OCI-LY1 (cell line): ENCODE measurements around the gene SCN5A.

Source experiments
- H2AFZ ChIP-seq: fragments of 200-600 bp; sonication (generic), shearing (Covaris generic); 2 replicates; pipeline ENCODE4 v1.6.0; 2014; ENCODE audit warnings: antibody characterized with exemption, mild to moderate bottlenecking, low read length
- H3F3A ChIP-seq: fragments of 200-600 bp; sonication (generic), shearing (Covaris generic); 2 replicates; pipeline ENCODE4 v1.6.0; 2014; ENCODE audit warnings: mild to moderate bottlenecking, antibody characterized with exemption, low read length, moderate library complexity; ENCODE audit not compliant: insufficient read depth
- H3K27ac ChIP-seq: fragments of 200-600 bp; sonication (generic); 2 replicates; pipeline ENCODE4 v1.5.1; 2014; ENCODE audit warnings: low read length, mixed run types, mild to moderate bottlenecking, low read depth; ENCODE audit not compliant: poor library complexity, severe bottlenecking
- H3K27me3 ChIP-seq: fragments of 200-600 bp; sonication (generic); 2 replicates; pipeline ENCODE4 v1.6.0; 2014; ENCODE audit warnings: antibody characterized with exemption, mild to moderate bottlenecking, low read length, moderate library complexity; ENCODE audit not compliant: insufficient read depth
- H3K36me3 ChIP-seq: fragments of 200-600 bp; sonication (generic); 2 replicates; pipeline ENCODE4 v1.6.1; 2014; ENCODE audit warnings: mild to moderate bottlenecking, antibody characterized with exemption, low read length, moderate library complexity, mixed read lengths; ENCODE audit not compliant: insufficient read depth
- H3K4me1 ChIP-seq: fragments of 200-600 bp; sonication (generic); 2 replicates; pipeline ENCODE4 v1.5.1; 2014; ENCODE audit warnings: mild to moderate bottlenecking, low read length, moderate library complexity; ENCODE audit not compliant: insufficient read depth, severe bottlenecking
- H3K4me2 ChIP-seq: fragments of 200-600 bp; sonication (generic), shearing (Covaris generic); 2 replicates; pipeline ENCODE4 v1.6.1; 2014; ENCODE audit warnings: low read length
- H3K4me3 ChIP-seq: fragments of 200-600 bp; sonication (generic); 2 replicates; pipeline ENCODE4 v1.5.1; 2014; ENCODE audit warnings: low read length, low read depth, mild to moderate bottlenecking, mixed read lengths; ENCODE audit not compliant: poor library complexity, severe bottlenecking
- H3K79me2 ChIP-seq: fragments of 200-600 bp; shearing (Covaris generic); 2 replicates; pipeline ENCODE4 v1.6.1; 2016; ENCODE audit warnings: mixed run types, low read length, mixed read lengths; ENCODE audit not compliant: insufficient read depth
- H3K9ac ChIP-seq: fragments of 200-600 bp; sonication (generic), shearing (Covaris generic); 2 replicates; pipeline ENCODE4 v1.6.1; 2014; ENCODE audit warnings: mild to moderate bottlenecking, low read length, mixed read lengths
- H3K9me2 ChIP-seq: fragments of 200-600 bp; sonication (generic), shearing (Covaris generic); 2 replicates; pipeline ENCODE4 v1.6.1; 2014; ENCODE audit warnings: low read depth, mild to moderate bottlenecking, low read length, mixed read lengths
- H3K9me3 ChIP-seq: fragments of 200-600 bp; shearing (Covaris generic); 2 replicates; pipeline ENCODE4 v1.6.1; 2014; ENCODE audit warnings: low read length, mixed read lengths
- H4K20me1 ChIP-seq: fragments of 200-600 bp; sonication (generic), shearing (Covaris generic); 2 replicates; pipeline ENCODE4 v1.6.0; 2016; ENCODE audit warnings: mild to moderate bottlenecking, low read length; ENCODE audit not compliant: insufficient read depth
- EZH2 ChIP-seq: fragments of 200-600 bp; sonication (generic), shearing (Covaris generic); IDR thresholded peaks from 2 replicates; pipeline ENCODE4 v1.8.0; 2017; ENCODE audit warnings: borderline replicate concordance, mixed run types, mild to moderate bottlenecking, antibody characterized with exemption, low read length, moderate library complexity, mixed read lengths
- TF ChIP-seq, protein P1 (sequence below): fragments of 200-600 bp; sonication (generic), shearing (Covaris generic); IDR thresholded peaks from 2 replicates; pipeline ENCODE4 v1.5.1; 2017; ENCODE audit warnings: mild to moderate bottlenecking, antibody characterized with exemption, low read length, moderate library complexity, mixed read lengths

The SCN5A gene

DNA sequence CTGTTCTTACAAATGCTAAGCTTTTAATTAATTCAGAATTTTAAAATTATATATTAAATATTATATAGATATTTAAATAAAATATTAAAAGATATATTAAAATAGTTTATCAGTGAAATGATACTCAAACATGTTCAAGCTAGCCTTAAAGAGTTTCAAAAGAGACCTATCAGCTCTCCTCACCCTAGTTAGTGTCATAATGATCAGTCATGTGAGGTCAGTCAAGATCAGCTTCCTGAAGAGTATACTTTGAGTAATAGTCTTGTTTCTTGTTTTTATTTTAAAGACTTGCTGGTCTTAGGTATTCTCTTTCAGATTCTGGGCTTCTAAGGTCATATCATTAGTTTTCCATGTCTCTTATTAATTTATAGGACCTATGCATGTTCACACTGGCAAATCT lies 138.9 kb downstream of the SCN5A start:
- no peaks in the 10 kb centered on the region for H3F3A ChIP-seq
- H2AFZ ChIP-seq = no peak overlapping the region
- no peaks in the 10 kb centered on the region for H4K20me1 ChIP-seq
- H3K27ac ChIP-seq = no peak overlapping the region
- TF ChIP-seq EZH2 = no peak
- TF ChIP-seq, protein P1, sequence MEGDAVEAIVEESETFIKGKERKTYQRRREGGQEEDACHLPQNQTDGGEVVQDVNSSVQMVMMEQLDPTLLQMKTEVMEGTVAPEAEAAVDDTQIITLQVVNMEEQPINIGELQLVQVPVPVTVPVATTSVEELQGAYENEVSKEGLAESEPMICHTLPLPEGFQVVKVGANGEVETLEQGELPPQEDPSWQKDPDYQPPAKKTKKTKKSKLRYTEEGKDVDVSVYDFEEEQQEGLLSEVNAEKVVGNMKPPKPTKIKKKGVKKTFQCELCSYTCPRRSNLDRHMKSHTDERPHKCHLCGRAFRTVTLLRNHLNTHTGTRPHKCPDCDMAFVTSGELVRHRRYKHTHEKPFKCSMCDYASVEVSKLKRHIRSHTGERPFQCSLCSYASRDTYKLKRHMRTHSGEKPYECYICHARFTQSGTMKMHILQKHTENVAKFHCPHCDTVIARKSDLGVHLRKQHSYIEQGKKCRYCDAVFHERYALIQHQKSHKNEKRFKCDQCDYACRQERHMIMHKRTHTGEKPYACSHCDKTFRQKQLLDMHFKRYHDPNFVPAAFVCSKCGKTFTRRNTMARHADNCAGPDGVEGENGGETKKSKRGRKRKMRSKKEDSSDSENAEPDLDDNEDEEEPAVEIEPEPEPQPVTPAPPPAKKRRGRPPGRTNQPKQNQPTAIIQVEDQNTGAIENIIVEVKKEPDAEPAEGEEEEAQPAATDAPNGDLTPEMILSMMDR = no peak
- H3K9ac ChIP-seq = no peak overlapping the region
- H3K4me3 ChIP-seq = no peak overlapping the region
- H3K9me3 ChIP-seq = no peaks in the 10 kb centered on the region
- H3K9me2 ChIP-seq = no peaks in the 10 kb centered on the region
- no peak overlapping the region for H3K4me2 ChIP-seq
- peaks cover 47% of the 10 kb centered on the region; the same call in 1 of the 2 replicates for H3K36me3 ChIP-seq
- H3K4me1 ChIP-seq = no peaks in the 10 kb centered on the region
- no peaks in the 10 kb centered on the region for H3K27me3 ChIP-seq
- H3K79me2 ChIP-seq = no peaks in the 10 kb centered on the region

DNA sequence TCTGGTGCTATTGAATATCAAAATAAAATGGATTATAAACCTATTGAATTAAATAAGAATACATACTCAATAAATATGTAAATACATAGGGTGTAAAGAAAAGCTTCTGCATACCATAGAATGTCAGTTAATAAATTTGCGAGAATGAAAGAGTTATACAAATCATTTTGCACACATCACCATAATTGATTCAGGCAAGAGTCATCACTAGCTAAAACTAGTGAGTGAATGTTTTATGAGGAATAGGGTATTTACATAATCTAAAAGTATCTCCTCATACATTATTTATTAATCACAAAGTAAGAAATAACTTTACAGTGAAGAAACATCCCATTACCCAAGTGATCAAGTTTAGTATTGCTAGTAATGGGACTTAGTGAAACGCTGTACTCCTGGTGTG lies 139.8 kb downstream of the SCN5A start:
- no peaks in the 10 kb centered on the region for H4K20me1 ChIP-seq
- no peak overlapping the region for H3K27ac ChIP-seq
- no peaks in the 10 kb centered on the region for H3K27me3 ChIP-seq
- TF ChIP-seq, protein P1 = no peak
- TF ChIP-seq EZH2 = no peak
- no peaks in the 10 kb centered on the region for H3F3A ChIP-seq
- H3K4me3 ChIP-seq = no peak overlapping the region
- no peaks in the 10 kb centered on the region for H3K79me2 ChIP-seq
- no peak overlapping the region for H2AFZ ChIP-seq
- H3K4me2 ChIP-seq = no peak overlapping the region
- H3K9me2 ChIP-seq = no peaks in the 10 kb centered on the region
- H3K4me1 ChIP-seq = no peaks in the 10 kb centered on the region
- H3K9me3 ChIP-seq = no peaks in the 10 kb centered on the region
- H3K36me3 ChIP-seq = peaks cover 55% of the 10 kb centered on the region; the same call in 1 of the 2 replicates
- no peak overlapping the region for H3K9ac ChIP-seq

DNA sequence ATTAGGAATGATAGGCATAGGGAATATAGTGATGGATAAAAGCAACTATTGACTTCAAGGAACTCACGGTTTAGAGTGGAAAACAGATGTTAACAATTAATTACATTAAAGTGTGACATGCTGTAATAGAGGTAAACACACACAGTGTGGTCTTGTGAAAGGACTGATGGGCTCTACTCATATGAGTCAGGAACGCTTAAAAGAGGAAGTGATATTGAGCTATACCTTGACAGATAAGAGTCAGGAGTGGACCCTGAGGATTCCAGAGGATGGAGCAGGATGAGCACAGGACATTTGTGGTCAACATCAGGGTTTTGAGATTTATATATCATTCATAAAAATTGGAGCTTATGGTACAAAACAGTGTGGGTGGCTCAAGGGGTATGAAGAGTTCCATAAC lies 142.4 kb downstream of the SCN5A start:
- no peaks in the 10 kb centered on the region for H3K9me3 ChIP-seq
- H3K9me2 ChIP-seq = no peaks in the 10 kb centered on the region
- peaks cover 71% of the 10 kb centered on the region; the same call in 1 of the 2 replicates for H3K36me3 ChIP-seq
- TF ChIP-seq EZH2 = no peak
- TF ChIP-seq, protein P1 = no peak
- no peaks in the 10 kb centered on the region for H3K79me2 ChIP-seq
- H3K27me3 ChIP-seq = no peaks in the 10 kb centered on the region
- H3F3A ChIP-seq = no peaks in the 10 kb centered on the region
- no peak overlapping the region for H3K4me3 ChIP-seq
- H3K9ac ChIP-seq = no peak overlapping the region
- H3K4me2 ChIP-seq = no peak overlapping the region
- H3K4me1 ChIP-seq = no peaks in the 10 kb centered on the region
- no peaks in the 10 kb centered on the region for H4K20me1 ChIP-seq
- H2AFZ ChIP-seq = no peak overlapping the region
- no peak overlapping the region for H3K27ac ChIP-seq
